B cell (primary cell): ENCODE data around the gene NEGR1. TPM values are rescaled to one million over a fixed set of nuclear protein-coding genes. Genes with fewer than 3 reads are reported as not detected.

Experiments used
- ATAC-seq: fragments of 200-7000 bp; cut with Tn5 transposase; one replicate; pipeline ENCODE4 v1.10.0; 2021; ENCODE audit warnings: low read depth, mild to moderate bottlenecking, moderate number of reproducible peaks, moderate library complexity
- CTCF ChIA-PET: fragments of 350-600 bp; sonication (Branson Sonifier 250); formaldehyde crosslinking; loops from one replicate; lab custom pipeline; 2021; ENCODE audit warnings: antibody characterized with exemption, inconsistent platforms; lab: Charles Lee
- POLR2A ChIA-PET: fragments of 350-600 bp; sonication (Branson Sonifier 250); formaldehyde crosslinking; loops from one replicate; lab custom pipeline; 2021; ENCODE audit warnings: antibody characterized with exemption; lab: Charles Lee
- DNase-seq: peaks from one replicate; pipeline ENCODE4 v3.0.0; 2013
- H2AFZ ChIP-seq: 2 replicates; pipeline ENCODE4 v1.6.1; 2012; ENCODE audit warnings: mild to moderate bottlenecking, low read depth, low read length; ENCODE audit not compliant: insufficient read depth, poor library complexity, severe bottlenecking
- H3K27ac ChIP-seq, 2 donors: 1 replicate in 1 of 2; 2 replicates in 1 of 2; pipeline ENCODE4 v1.5.1; 2012 to 2013; ENCODE audit warnings: low read length in 2 of 2, mild to moderate bottlenecking in 2 of 2, moderate library complexity in 1 of 2
- H3K27me3 ChIP-seq, 4 experiments: fragments of 200-600 bp in 1 of 4; sonication (generic) in 1 of 4; replicated peaks in 1 of 4; 1 replicate in 2 of 4; 2 replicates in 2 of 4; pipeline versions ENCODE4 v1.6.1 to v1.7.0; 2013 to 2016; ENCODE audit warnings: low read length in 3 of 4, mild to moderate bottlenecking in 2 of 4, mixed read lengths in 1 of 4, moderate library complexity in 1 of 4; ENCODE audit not compliant: insufficient read depth in 4 of 4, control insufficient read depth in 3 of 4; ENCODE audit errors: control extremely low read depth in 1 of 4
- H3K36me3 ChIP-seq, 2 experiments: replicated peaks in 1 of 2; 1 replicate in 1 of 2; 2 replicates in 1 of 2; pipeline versions ENCODE4 v1.6.1 to v1.7.1; 2013; ENCODE audit warnings: low read length in 1 of 2; ENCODE audit not compliant: insufficient read depth in 2 of 2, control insufficient read depth in 1 of 2; ENCODE audit errors: control extremely low read depth in 1 of 2, extremely low read depth in 1 of 2
- H3K4me1 ChIP-seq, 2 donors: fragments of 200-600 bp in 1 of 2; sonication (generic) in 1 of 2; 1 replicate in 1 of 2; 2 replicates in 1 of 2; pipeline versions ENCODE4 v1.5.1 to v1.6.1; 2013 to 2017; ENCODE audit warnings: low read length in 2 of 2; ENCODE audit not compliant: control insufficient read depth in 2 of 2, insufficient read depth in 2 of 2
- H3K4me2 ChIP-seq: replicated peaks from 2 replicates; pipeline ENCODE3; 2012; ENCODE audit warnings: mild to moderate bottlenecking, low read depth, low read length; ENCODE audit not compliant: poor library complexity, severe bottlenecking
- H3K4me3 ChIP-seq, 5 experiments: fragments of 200-600 bp in 1 of 5; sonication (generic) in 1 of 5; 1 replicate in 3 of 5; 2 replicates in 2 of 5; pipeline versions ENCODE4 v1.5.1 to v1.7.0; 2011 to 2016; ENCODE audit warnings: low read length in 4 of 5, mild to moderate bottlenecking in 4 of 5, low read depth in 2 of 5, control low read depth in 1 of 5, moderate library complexity in 1 of 5; ENCODE audit not compliant: insufficient read depth in 1 of 5; ENCODE audit errors: control extremely low read depth in 1 of 5, extremely low read depth in 1 of 5
- H3K79me2 ChIP-seq: fragments of 200-600 bp; sonication (generic); one replicate; pipeline ENCODE4 v1.6.0; 2016; ENCODE audit warnings: low read length; ENCODE audit not compliant: control insufficient read depth, insufficient read depth
- H3K9ac ChIP-seq: fragments of 200-600 bp; sonication (generic); 2 replicates; pipeline ENCODE4 v1.6.1; 2017; ENCODE audit warnings: mild to moderate bottlenecking, low read length, moderate library complexity
- H3K9me3 ChIP-seq, 3 donors: one replicate each; pipeline versions ENCODE4 v1.6.1 to v1.7.1; 2013; ENCODE audit warnings: low read length in 2 of 3; ENCODE audit not compliant: control insufficient read depth in 2 of 3, insufficient read depth in 1 of 3; ENCODE audit errors: control extremely low read depth in 1 of 3
- H4K20me1 ChIP-seq: 2 replicates; pipeline ENCODE4 v1.6.0; 2012; ENCODE audit warnings: mild to moderate bottlenecking, low read length; ENCODE audit not compliant: insufficient read depth, control insufficient read depth, poor library complexity, severe bottlenecking
- H3K27ac Mint-ChIP-seq: one replicate; pipeline ENCODE4 v1.8.0; 2021; ENCODE audit warnings: mixed read lengths
- H3K27me3 Mint-ChIP-seq: one replicate; pipeline ENCODE4 v1.8.0; 2021; ENCODE audit warnings: mixed read lengths
- H3K4me1 Mint-ChIP-seq: one replicate; pipeline ENCODE4 v1.8.0; 2021; ENCODE audit warnings: mixed read lengths
- H3K4me3 Mint-ChIP-seq: one replicate; pipeline ENCODE4 v1.8.0; 2021; ENCODE audit warnings: mixed read lengths
- H3K9me3 Mint-ChIP-seq: one replicate; pipeline ENCODE4 v1.8.0; 2022; ENCODE audit warnings: mixed read lengths; ENCODE audit not compliant: insufficient read depth
- CTCF ChIP-seq: fragments of 200-600 bp; IDR thresholded peaks from one replicate; pipeline ENCODE4 v1.8.0; 2022; ENCODE audit warnings: antibody characterized with exemption, mild to moderate bottlenecking
- EZH2 ChIP-seq: IDR thresholded peaks from 2 replicates; pipeline ENCODE4 v1.6.1; 2012; ENCODE audit warnings: borderline replicate concordance, low read depth, mild to moderate bottlenecking, moderate library complexity, low read length; ENCODE audit not compliant: insufficient read depth, poor library complexity, severe bottlenecking
- WGBS: methylation state at CpG from one replicate; pipeline ENCODE4 v1.1.5; 2013; ENCODE audit warnings: missing lambda C conversion rate; ENCODE audit not compliant: insufficient coverage; 5-methylcytosine and 5-hydroxymethylcytosine counted together
- intact Hi-C: fragments of 100-400 bp; cut with micrococcal nuclease; formaldehyde crosslinking; loops from one replicate; pipeline ENCODE4 v1.10.0; 2022
- polyA plus RNA-seq: library from polyadenylated mRNA; depleted of rRNA; stranded (reverse); fragments of >200 nt; gene quantifications from 2 replicates; pipeline ENCODE4 v1.2.3, GENCODE V29; 2012
- total RNA-seq, 2 donors: library from RNA; stranded (reverse); fragments of 120-200 nt in 1 of 2; gene quantifications; 1 replicate in 1 of 2; 2 replicates in 1 of 2; pipeline versions ENCODE4 v1.2.3 to v1.2.4, GENCODE V29; 2013 to 2022

NEGR1 gene
- total and polyA plus RNA-seq, 2 donors (not counting 1 experiment from before 2014, with no cell fraction given): 0.01 TPM; not detected in 1

DNA sequence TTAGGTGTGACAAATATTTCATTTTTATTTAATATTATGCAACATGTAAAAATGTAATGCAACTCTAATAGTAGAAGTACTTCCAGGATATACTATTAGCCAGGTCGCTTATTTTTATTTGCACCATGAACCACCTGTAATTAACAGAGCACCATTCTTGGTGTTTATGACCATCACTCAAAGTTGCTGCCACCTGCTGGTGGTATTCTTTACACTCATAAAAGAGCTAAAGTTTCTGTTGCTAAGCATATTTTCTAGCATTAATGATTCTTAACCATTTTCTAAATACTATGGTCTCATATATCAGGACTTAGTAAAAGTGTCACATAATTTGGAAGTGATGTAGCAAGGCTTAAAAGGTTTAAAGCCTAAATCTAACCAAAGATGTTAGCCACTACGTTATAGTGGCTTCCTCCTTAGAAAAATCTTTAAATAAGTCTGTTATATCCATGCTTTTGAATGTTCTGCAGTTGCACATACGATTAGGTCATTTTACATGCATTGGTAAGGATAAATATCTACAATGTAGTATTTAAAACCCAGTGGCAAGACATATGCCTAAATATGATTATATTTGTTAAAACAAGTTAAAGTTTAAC lies 244.5 kb downstream of the NEGR1 start:
- Histone ChIP-seq H3K4me2 (no peak overlapping the region), H3K4me1 (no peaks in the 10 kb centered on the region), H3K27me3 (no peaks in the 10 kb centered on the region), H2AFZ (no peak overlapping the region), H3K27ac (no peak overlapping the region), H3K79me2 (no peaks in the 10 kb centered on the region), H3K36me3 (no peaks in the 10 kb centered on the region), H3K4me3 (no peak overlapping the region), H3K9me3 (no peaks in the 10 kb centered on the region), H3K9ac (no peak overlapping the region), H4K20me1 (no peaks in the 10 kb centered on the region)
- intact Hi-C loops: no loop called here
- no CpG with 5 or more reads among the region's 3 CpGs for WGBS
- Mint-ChIP-seq H3K9me3 (no peaks in the 10 kb centered on the region), H3K4me1 (no peaks in the 10 kb centered on the region), H3K4me3 (no peak overlapping the region), H3K27ac (no peak overlapping the region), H3K27me3 (no peaks in the 10 kb centered on the region)
- DNase-seq (peak; percentile 6), ATAC-seq (no peak)
- POLR2A ChIA-PET: no interaction called here
- no peak for TF ChIP-seq EZH2
- peak; percentile 65 for TF ChIP-seq CTCF
- CTCF ChIA-PET: interaction anchor here (1.1 kb wide), 1 partner anchor 18 kb away, joined by 3 read pairs; no protein-coding TSS in a partner anchor

DNA sequence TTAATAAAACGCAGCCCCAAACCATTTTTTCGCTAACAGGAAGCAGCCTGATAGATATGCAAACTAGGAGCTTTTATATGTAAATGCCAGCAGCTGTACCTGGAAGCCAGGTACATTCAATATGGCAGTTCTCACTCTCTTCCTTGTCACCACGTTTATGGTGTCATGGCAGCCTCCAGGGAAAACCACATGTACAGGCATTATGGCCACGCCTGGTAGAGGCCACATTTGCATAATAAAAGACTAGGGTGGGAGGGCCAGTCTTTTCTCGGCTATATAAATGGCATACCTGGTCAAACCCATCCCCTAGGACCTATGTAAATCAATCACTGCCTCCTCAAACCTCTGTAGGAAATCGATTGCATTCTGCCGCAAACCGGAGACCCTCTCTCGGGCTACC lies 247.5 kb downstream of the NEGR1 start:
- H2AFZ ChIP-seq: no peak overlapping the region
- no peaks in the 10 kb centered on the region for H3K79me2 ChIP-seq
- H3K4me3 ChIP-seq: no peak overlapping the region
- Mint-ChIP-seq H3K27ac (no peak overlapping the region), H3K4me3 (no peak overlapping the region), H3K4me1 (no peaks in the 10 kb centered on the region), H3K9me3 (no peaks in the 10 kb centered on the region), H3K27me3 (no peaks in the 10 kb centered on the region)
- no peak overlapping the region for H3K4me2 ChIP-seq
- no peak for TF ChIP-seq EZH2
- no peaks in the 10 kb centered on the region for H3K9me3 ChIP-seq
- no peaks in the 10 kb centered on the region for H3K36me3 ChIP-seq
- H3K4me1 ChIP-seq: no peaks in the 10 kb centered on the region
- H3K27ac ChIP-seq: no peak overlapping the region
- WGBS: 88% methylated on average over 6 of the region's 9 CpGs
- no peak overlapping the region for H3K9ac ChIP-seq
- intact Hi-C loops: no loop called here
- no peak for DNase-seq
- CTCF ChIA-PET: no interaction called here
- no peaks in the 10 kb centered on the region for H3K27me3 ChIP-seq
- POLR2A ChIA-PET: no interaction called here
- ATAC-seq: no peak
- H4K20me1 ChIP-seq: no peaks in the 10 kb centered on the region
